Measurements from ENCODE around the gene RC3H2.
"Not testable (repeated sequence)": the region's sequence is repeated elsewhere in the genome, so short reads cannot be mapped to it uniquely, and the experiment has no call there.

The RC3H2 gene

DNA sequence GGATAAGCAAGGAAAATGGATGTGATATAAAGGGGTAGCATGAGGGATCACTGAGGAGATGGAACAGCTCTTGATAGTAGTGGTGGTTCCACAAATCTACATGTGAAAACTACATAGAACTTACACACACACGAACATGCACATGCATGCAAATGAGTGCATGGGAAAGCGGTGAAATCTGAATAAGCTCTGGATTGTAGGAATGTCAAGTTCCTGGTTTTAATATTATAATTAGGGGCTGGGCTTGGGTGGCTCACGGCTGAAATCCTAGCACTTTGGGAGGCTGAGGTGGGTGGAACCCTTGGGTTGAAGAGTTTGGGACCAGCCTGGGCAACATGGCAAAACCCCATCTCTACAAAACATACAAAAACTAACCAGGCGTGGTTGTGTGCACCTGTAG lies 63.7 kb downstream of the RC3H2 start:
- DNase-seq (ENCODE audit: low read depth), result no peak
- no peak overlapping the region for H3K4me3 ChIP-seq (ENCODE audit: low read length)
- TF ChIP-seq, protein P1, sequence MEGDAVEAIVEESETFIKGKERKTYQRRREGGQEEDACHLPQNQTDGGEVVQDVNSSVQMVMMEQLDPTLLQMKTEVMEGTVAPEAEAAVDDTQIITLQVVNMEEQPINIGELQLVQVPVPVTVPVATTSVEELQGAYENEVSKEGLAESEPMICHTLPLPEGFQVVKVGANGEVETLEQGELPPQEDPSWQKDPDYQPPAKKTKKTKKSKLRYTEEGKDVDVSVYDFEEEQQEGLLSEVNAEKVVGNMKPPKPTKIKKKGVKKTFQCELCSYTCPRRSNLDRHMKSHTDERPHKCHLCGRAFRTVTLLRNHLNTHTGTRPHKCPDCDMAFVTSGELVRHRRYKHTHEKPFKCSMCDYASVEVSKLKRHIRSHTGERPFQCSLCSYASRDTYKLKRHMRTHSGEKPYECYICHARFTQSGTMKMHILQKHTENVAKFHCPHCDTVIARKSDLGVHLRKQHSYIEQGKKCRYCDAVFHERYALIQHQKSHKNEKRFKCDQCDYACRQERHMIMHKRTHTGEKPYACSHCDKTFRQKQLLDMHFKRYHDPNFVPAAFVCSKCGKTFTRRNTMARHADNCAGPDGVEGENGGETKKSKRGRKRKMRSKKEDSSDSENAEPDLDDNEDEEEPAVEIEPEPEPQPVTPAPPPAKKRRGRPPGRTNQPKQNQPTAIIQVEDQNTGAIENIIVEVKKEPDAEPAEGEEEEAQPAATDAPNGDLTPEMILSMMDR (conservative IDR thresholded peaks at IDR 0.05; ENCODE audit: low read length), result no peak

DNA sequence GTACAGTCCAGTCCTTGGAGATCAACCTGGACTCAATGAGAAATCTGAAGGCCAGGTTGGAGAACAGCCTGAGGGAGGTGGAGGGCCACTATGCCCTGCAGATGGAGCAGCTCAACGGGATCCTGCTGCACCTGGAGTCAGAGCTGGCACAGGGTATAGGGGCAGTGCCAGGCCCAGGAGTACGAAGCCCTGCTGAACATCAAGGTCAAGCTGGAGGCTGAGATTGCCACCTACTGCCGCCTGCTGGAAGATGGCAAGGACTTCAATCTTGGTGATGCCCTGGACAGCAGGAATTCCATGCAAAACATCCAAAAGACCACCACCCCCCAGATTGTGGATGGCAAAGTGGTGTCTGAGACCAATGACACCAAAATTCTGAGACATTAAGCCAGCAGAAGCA lies 66.7 kb downstream of the RC3H2 start:
- not testable (repeated sequence) for DNase-seq (ENCODE audit: low read depth); H3K4me3 ChIP-seq (ENCODE audit: low read length)

DNA sequence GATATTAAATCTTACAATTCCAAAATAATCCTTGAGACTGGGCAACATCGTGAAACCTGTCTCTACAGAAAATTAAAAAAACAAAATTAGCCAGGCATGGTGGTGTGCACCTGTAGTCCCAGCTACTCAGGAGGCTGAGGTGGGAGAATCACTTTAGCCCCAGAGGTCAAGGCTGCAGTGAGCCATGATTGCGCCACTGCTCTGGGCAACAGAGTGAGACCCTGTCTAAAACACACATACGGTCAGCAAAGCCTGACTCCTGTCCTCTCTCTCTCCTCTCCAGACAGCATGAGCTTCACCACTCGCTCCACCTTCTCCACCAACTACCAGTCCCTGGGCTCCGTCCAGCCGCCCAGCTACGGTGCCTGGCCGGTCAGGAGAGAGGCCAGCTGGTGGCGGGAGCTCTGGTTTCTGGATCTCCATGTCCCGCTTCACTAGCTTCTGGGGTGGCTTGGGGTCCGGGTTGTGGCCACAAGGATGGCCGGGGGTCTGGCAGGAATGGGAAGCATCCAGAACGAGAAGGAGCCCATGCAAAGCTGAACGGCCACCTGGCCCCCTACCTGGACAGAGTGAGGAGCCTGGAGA lies 67.8 kb downstream of the RC3H2 start:
- TF ChIP-seq, protein P1 (conservative IDR thresholded peaks at IDR 0.05; ENCODE audit: low read length), result no peak
- H3K4me3 ChIP-seq (ENCODE audit: low read length), result no peak overlapping the region
- no peak for DNase-seq (ENCODE audit: low read depth)

DNA sequence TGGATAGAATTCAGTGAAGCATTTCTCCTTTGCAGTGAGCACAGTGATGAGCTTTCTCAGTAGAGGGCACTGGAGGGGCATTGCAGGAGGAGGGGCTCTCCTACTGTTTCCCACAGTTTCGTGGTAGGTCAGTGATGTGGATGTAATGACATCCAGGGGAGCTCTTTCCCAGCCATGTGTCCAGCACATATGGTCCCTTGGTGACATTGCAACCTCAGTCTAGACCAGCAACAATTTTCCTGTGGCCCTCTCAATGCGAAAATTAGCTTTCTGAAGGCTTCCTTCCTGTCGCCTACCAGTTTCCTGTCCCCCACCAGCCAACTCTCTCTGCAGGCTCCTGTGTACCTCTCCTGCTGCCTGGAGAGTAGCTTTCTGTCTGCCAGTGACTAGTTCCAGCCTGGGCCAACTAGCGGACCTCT lies 69.8 kb downstream of the RC3H2 start:
- H3K4me3 ChIP-seq (ENCODE audit: low read length), result no peak overlapping the region
- TF ChIP-seq, protein P1 (conservative IDR thresholded peaks at IDR 0.05; ENCODE audit: low read length), result no peak

DNA sequence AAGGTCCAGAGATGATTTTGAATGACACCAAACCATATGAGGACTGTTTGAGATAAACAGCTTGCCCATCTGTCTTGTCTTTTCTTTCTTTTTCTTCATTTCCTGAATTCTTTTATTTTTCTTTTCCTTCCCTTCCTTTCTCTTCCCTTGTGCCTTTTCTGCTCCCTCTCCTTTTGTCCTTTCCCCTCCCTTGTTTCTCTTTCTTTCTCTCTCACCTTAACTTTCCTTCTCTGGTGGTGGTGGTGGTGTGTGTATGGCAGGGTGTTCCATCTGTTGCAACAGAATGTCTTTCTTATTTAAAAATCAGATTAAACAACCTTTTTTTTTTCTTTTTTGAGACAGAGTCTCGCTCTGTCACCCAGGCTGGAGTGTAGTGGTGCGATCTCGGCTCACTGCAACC lies 73.0 kb downstream of the RC3H2 start:
- TF ChIP-seq, protein P1 (conservative IDR thresholded peaks at IDR 0.05; ENCODE audit: low read length), result no peak
- H3K4me3 ChIP-seq (ENCODE audit: low read length), result no peak overlapping the region
- DNase-seq (ENCODE audit: low read depth), result no peak

More for the DNA sequence above, 69.8 kb downstream of the RC3H2 start:
- DNase-seq (ENCODE audit: low read depth), result no peak

DNA sequence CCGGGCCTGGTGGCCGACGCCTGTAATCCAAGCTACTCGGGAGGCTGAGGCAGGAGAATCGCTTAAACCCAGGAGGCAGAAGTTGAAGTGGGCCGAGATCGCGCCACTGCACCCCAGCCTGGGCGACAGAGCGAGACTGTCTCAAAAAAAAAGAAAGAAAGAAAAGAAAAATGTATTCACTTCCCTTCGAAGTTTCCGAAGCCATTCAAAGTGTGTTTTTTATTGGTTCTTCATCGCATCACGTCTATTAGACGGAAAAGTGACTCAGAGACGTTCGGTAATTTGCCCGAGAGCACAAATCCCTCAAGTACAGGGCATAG lies 76.2 kb downstream of the RC3H2 start:
- peak overlapping the region; percentile 99 for H3K4me3 ChIP-seq (ENCODE audit: low read length)
- DNase-seq (ENCODE audit: low read depth), result not testable (repeated sequence)

DNA sequence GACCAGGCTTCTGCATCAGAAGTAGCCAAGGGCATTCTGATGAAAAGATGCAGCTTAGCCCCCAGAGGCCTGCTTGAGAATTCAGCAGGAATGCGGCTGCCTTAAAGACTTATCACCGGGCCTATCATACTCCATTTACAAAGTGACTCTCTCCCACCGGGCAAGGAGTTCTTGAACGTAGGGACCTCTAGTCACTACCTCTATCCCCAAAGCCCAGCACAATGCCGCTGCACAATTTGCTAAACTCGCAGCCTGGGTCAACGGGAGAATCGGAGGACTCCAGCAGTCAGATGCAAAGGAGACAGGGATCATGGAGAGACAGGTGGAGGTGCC lies 77.4 kb downstream of the RC3H2 start:
- peak overlapping the region; percentile 99 for H3K4me3 ChIP-seq (ENCODE audit: low read length)
- TF ChIP-seq, protein P1 (conservative IDR thresholded peaks at IDR 0.05; ENCODE audit: low read length), result no peak; the same call in 1 of the 2 replicates
- DNase-seq (ENCODE audit: low read depth), result peak; percentile 48

DNA sequence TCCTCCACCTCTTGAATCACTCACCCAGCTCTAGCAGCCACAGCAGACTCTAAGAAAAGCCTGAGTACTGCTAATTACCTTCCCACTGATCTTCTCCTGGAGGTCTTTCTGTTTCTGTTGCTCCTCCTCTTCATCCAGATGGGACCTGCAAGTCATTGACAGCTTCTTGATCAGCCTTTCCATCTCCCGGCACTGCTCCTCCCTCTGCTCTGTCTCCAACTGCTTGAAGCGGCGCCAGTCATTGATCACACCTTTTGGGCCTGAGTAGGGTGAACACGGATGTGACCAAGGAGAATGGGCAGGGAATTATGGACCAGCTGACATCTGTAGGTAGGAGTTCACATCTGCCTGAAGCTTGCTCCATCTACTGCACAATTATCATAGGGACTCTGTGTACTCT lies 82.2 kb downstream of the RC3H2 start:
- DNase-seq (ENCODE audit: low read depth), result no peak
- H3K4me3 ChIP-seq (ENCODE audit: low read length), result no peak overlapping the region
- TF ChIP-seq, protein P1 (conservative IDR thresholded peaks at IDR 0.05; ENCODE audit: low read length), result no peak
